HG02852 (cell line): ENCODE results near the gene CSTF3.
"Not testable (repeated sequence)": the region's sequence is repeated elsewhere in the genome, so short reads cannot be mapped to it uniquely, and the experiment has no call there.

Experiments used
- ATAC-seq: cut with Tn5 transposase; IDR thresholded peaks from one replicate; pipeline ENCODE4 v1.9.1; 2021; ENCODE audit warnings: mild to moderate bottlenecking, moderate library complexity; ENCODE audit not compliant: unreplicated experiment

The CSTF3 gene

GRCh38 chr11:33161120-33162005, at the start of gene CSTF3:
CSTF3 (minus strand) TSS chr11:33161480; CDS start chr11:33161325, 155 bp downstream.
- ATAC-seq, result peak; percentile 92

- no peak for ATAC-seq
Observed at GRCh38 chr11:33208150-33208549, 46.9 kb upstream of the CSTF3 start.

GRCh38 chr11:33207408-33207985, 46.2 kb upstream of the CSTF3 start:
- ATAC-seq, result no peak

- ATAC-seq, result no peak
Observed at GRCh38 chr11:33197915-33198727, 36.8 kb upstream of the CSTF3 start.

GRCh38 chr11:33195462-33196173, 34.3 kb upstream of the CSTF3 start:
- ATAC-seq, result no peak

GRCh38 chr11:33194455-33194854, 33.2 kb upstream of the CSTF3 start:
- ATAC-seq, result no peak

GRCh38 chr11:33191467-33191866, 30.2 kb upstream of the CSTF3 start:
- ATAC-seq, result no peak

- ATAC-seq, result no peak
Observed at GRCh38 chr11:33187998-33188722, 26.9 kb upstream of the CSTF3 start.

- ATAC-seq, result no peak
Observed at GRCh38 chr11:33185756-33186155, 24.5 kb upstream of the CSTF3 start.

- no peak for ATAC-seq
Observed at GRCh38 chr11:33182246-33182878, 21.1 kb upstream of the CSTF3 start.

- no peak for ATAC-seq
Observed at GRCh38 chr11:33179348-33179803, 18.1 kb upstream of the CSTF3 start.

- no peak for ATAC-seq
Observed at GRCh38 chr11:33178443-33179180, 17.3 kb upstream of the CSTF3 start.

- ATAC-seq, result no peak
Observed at GRCh38 chr11:33177676-33178336, 16.5 kb upstream of the CSTF3 start.

- not testable (repeated sequence) for ATAC-seq
Observed at GRCh38 chr11:33176760-33177159, 15.5 kb upstream of the CSTF3 start.

GRCh38 chr11:33172996-33173395, 11.7 kb upstream of the CSTF3 start:
- ATAC-seq, result no peak

GRCh38 chr11:33172345-33172744, 11.1 kb upstream of the CSTF3 start:
- ATAC-seq, result no peak

GRCh38 chr11:33171251-33171650, 10.0 kb upstream of the CSTF3 start:
- ATAC-seq, result no peak

- ATAC-seq, result no peak
Observed at GRCh38 chr11:33168709-33169200, 7.5 kb upstream of the CSTF3 start.
